GM12875 (cell line): Measurements from ENCODE around the gene GYG2.

Experiments
- H3K4me3 ChIP-seq: one replicate; pipeline ENCODE4 v1.5.1; 2011; ENCODE audit warnings: low read depth, low read length, control low read depth
- TF ChIP-seq, protein P1 (sequence below): IDR thresholded peaks from 2 replicates; pipeline ENCODE4 v1.5.1; 2011; ENCODE audit warnings: low read depth, mild to moderate bottlenecking, control low read depth, inconsistent platforms, low read length, moderate library complexity, borderline replicate concordance; ENCODE audit not compliant: insufficient read depth

The GYG2 gene

DNA sequence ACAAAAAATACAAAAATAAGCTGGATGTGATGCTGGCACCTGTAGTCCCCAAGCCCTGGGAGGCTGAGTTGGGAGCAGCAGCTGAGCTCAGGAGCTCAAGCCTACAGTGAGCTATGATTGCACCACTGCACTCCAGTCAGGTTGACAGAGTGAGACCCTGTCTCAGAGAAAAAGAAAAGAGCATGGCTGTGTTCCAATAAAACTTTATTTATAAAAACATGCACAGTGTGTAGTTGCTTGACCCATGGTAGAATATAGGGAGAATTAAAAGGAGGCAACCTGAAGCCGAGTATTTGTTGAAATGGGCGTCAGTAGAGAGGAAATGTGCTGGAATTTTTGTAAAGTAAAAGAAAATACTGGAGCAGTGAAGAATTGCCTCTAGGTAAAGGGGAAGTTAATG lies 27.0 kb downstream of the GYG2 start:
- H3K4me3 ChIP-seq: no peak overlapping the region
- TF ChIP-seq, protein P1, sequence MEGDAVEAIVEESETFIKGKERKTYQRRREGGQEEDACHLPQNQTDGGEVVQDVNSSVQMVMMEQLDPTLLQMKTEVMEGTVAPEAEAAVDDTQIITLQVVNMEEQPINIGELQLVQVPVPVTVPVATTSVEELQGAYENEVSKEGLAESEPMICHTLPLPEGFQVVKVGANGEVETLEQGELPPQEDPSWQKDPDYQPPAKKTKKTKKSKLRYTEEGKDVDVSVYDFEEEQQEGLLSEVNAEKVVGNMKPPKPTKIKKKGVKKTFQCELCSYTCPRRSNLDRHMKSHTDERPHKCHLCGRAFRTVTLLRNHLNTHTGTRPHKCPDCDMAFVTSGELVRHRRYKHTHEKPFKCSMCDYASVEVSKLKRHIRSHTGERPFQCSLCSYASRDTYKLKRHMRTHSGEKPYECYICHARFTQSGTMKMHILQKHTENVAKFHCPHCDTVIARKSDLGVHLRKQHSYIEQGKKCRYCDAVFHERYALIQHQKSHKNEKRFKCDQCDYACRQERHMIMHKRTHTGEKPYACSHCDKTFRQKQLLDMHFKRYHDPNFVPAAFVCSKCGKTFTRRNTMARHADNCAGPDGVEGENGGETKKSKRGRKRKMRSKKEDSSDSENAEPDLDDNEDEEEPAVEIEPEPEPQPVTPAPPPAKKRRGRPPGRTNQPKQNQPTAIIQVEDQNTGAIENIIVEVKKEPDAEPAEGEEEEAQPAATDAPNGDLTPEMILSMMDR: no peak

DNA sequence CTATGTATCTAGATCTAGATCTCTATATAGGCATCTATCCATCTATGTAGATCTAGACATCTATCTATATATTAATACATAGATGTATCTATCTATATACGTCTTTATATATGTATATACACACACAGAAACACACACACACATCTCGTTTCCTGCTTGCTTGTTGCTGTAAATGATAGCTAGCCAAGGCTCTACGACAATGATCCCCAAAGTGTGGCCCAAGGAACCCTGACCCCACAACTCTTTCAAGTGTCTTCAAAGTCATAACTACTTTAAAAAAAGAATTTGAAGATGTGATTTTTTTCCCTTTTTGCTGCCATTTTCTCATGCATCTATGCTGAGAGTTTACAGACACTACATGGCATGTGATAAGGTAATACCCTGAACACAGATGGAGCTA lies 28.8 kb downstream of the GYG2 start:
- TF ChIP-seq, protein P1: no peak
- H3K4me3 ChIP-seq: no peak overlapping the region

DNA sequence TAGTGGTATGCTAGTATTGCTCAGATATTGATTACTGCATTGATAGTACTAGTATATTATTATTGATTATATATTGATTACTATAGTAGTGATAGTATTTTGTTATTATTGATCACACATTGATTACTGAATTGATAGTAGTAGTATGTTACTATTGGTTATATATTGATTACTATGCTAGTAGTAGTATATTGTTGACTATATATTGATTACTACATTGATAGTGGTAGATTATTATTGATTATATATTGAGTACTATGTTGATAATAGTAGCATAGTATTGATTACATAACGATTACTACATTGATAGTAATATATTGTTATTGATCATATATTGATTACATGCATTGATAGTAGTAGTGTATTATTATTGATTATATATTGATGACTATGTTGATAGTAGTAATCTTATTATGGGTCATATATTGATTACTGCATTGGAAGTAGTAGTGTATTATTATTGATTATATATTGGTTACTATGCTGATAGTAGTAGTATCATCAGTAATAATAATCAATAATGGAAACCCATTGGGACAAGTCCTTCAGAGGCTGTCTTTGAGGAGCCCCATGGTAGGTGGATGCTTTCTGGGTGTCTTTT lies 30.6 kb downstream of the GYG2 start:
- no peak overlapping the region for H3K4me3 ChIP-seq
- TF ChIP-seq, protein P1: no peak

DNA sequence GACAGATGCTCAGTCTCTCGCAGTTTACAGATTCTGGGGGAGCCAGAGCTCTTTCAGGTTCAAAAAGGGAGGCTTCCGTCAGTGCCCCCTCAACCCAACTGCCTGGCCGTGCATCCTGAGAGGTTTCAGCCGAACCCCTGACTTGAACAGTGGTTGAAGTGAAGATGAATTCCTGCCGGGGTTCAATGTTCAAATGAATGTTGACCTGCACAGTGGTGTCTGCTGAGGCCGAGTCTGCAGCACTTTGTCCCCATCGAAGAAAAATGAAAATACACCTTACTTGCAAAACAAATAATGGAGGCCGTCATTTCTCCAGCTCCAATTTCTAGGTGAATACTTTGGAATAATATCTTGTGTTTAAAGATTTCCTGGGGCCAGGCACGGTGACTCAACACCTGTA lies 33.7 kb downstream of the GYG2 start:
- TF ChIP-seq, protein P1: no peak
- no peak overlapping the region for H3K4me3 ChIP-seq

DNA sequence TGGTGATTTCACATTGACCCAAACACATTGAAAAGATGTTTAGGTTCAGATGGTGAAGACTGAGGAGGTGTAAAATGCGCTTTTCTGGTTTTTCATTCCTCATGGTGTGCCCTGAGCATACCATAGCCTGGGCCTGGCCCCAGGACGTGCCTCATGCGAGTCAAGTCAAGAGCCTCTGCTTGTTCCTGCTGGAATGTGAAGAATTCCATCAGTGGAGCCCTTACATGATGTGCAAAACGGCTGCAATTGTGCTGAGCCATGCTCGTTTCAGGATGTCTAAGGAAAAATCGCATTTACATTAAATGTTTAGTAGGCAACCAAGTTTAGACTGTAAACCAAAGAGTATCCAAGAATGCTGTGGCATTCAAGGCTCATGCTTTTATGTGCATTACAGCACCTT lies 34.9 kb downstream of the GYG2 start:
- no peak overlapping the region for H3K4me3 ChIP-seq
- TF ChIP-seq, protein P1: no peak

DNA sequence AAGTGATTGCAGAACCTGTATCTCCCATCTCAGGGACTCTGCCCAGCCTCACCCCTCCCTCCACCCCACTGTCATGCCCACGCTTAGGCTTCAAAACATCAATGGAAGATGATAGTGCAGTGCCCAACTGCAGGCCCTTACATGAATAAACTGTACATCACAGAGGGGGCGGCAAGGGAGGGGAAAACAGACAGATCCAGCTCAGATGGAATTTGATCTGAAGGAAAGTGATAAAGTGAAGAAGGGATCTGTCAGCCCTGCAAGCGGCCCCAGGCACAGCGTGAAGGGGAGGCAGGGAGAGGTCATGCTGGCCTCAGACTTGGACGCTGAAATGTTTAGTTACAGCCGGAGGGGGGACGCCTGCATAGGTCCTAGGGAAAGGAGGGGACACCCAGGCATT lies 38.5 kb downstream of the GYG2 start:
- H3K4me3 ChIP-seq: no peak overlapping the region
- TF ChIP-seq, protein P1: no peak

DNA sequence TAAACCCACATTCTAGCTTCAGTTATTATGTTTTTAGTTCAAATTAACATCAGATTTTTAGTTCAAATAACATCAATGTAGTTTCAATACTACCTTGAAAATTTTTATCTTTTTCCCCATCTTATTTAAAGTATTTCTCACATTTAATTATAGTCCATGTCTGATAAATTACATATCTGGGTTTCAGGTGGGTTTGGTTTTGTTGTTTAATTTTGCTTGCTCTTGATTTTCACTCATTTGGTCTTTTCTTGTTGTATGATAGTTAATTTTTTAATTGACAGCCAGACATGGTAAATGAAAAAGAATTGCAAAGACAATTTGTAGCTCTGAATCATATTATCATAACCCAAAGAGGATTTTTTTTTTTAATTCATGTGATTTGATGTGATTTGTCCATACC lies 41.9 kb downstream of the GYG2 start:
- TF ChIP-seq, protein P1: no peak
- no peak overlapping the region for H3K4me3 ChIP-seq
